ENCODE measurements around the gene SH2D3A. TPM values are rescaled to one million over a fixed set of nuclear protein-coding genes. Genes with fewer than 3 reads are reported as not detected.

The SH2D3A gene
- total RNA-seq, 1 experiment from 2014 or later = 30.3 TPM

DNA sequence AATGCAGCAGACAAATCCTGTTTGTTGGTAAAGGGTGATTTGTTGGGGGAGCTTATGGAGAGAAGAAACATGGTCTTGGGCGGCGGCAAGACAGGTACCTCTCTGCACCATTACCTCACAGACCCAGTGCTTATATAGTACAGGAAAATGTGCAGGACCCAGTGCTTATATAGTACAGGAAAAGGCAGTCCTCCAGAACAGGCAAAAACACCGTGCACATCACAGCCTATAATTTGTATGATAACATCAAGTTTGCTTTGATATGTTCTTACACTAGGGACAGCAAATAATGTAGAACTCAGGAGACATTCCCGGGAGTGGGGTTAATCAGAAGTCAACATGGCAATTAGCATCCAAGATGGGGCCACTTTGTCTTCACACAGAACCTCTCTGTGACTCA, 26.2 kb upstream of the SH2D3A start:
- Mint-ChIP-seq H3K27ac (no peak overlapping the region), H3K4me1 (no peaks in the 10 kb centered on the region), H3K9me3 (peaks cover 58% of the 10 kb centered on the region), H3K27me3 (ENCODE audit: low read depth) (peaks cover 18% of the 10 kb centered on the region), H3K4me3 (no peak overlapping the region), H3K36me3 (peaks cover 41% of the 10 kb centered on the region)
- TF ChIP-seq ZNF396 (CRISPR knock-in tag; IDR thresholded peaks at IDR 0.05; ENCODE audit: borderline replicate concordance) = no peak
- no peak for TF ChIP-seq NR2C2 (CRISPR knock-in tag; IDR thresholded peaks at IDR 0.05)
- no peak for TF ChIP-seq FOXP1 (CRISPR knock-in tag; IDR thresholded peaks at IDR 0.05; ENCODE audit: borderline replicate concordance)
- TF ChIP-seq, protein P1, sequence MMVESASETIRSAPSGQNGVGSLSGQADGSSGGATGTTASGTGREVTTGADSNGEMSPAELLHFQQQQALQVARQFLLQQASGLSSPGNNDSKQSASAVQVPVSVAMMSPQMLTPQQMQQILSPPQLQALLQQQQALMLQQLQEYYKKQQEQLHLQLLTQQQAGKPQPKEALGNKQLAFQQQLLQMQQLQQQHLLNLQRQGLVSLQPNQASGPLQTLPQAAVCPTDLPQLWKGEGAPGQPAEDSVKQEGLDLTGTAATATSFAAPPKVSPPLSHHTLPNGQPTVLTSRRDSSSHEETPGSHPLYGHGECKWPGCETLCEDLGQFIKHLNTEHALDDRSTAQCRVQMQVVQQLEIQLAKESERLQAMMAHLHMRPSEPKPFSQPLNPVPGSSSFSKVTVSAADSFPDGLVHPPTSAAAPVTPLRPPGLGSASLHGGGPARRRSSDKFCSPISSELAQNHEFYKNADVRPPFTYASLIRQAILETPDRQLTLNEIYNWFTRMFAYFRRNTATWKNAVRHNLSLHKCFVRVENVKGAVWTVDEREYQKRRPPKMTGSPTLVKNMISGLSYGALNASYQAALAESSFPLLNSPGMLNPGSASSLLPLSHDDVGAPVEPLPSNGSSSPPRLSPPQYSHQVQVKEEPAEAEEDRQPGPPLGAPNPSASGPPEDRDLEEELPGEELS (CRISPR knock-in tag; IDR thresholded peaks at IDR 0.05) = no peak
- TF ChIP-seq, protein P2, sequence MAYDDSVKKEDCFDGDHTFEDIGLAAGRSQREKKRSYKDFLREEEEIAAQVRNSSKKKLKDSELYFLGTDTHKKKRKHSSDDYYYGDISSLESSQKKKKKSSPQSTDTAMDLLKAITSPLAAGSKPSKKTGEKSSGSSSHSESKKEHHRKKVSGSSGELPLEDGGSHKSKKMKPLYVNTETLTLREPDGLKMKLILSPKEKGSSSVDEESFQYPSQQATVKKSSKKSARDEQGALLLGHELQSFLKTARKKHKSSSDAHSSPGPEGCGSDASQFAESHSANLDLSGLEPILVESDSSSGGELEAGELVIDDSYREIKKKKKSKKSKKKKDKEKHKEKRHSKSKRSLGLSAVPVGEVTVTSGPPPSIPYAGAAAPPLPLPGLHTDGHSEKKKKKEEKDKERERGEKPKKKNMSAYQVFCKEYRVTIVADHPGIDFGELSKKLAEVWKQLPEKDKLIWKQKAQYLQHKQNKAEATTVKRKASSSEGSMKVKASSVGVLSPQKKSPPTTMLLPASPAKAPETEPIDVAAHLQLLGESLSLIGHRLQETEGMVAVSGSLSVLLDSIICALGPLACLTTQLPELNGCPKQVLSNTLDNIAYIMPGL (CRISPR knock-in tag; IDR thresholded peaks at IDR 0.05) = no peak
- TF ChIP-seq TP53 (CRISPR knock-in tag; IDR thresholded peaks at IDR 0.05) = no peak
- TF ChIP-seq FOXK1 (CRISPR knock-in tag; IDR thresholded peaks at IDR 0.05) = no peak
- no peak for TF ChIP-seq CBFB (CRISPR knock-in tag; IDR thresholded peaks at IDR 0.05; ENCODE audit: low read depth)
- TF ChIP-seq, protein P3, sequence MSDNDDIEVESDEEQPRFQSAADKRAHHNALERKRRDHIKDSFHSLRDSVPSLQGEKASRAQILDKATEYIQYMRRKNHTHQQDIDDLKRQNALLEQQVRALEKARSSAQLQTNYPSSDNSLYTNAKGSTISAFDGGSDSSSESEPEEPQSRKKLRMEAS (CRISPR knock-in tag; IDR thresholded peaks at IDR 0.05) = no peak
- no peak for TF ChIP-seq SOX15 (CRISPR knock-in tag; IDR thresholded peaks at IDR 0.05)
- no peak for TF ChIP-seq ZNF423 (CRISPR knock-in tag; IDR thresholded peaks at IDR 0.05)
- TF ChIP-seq, protein P4, sequence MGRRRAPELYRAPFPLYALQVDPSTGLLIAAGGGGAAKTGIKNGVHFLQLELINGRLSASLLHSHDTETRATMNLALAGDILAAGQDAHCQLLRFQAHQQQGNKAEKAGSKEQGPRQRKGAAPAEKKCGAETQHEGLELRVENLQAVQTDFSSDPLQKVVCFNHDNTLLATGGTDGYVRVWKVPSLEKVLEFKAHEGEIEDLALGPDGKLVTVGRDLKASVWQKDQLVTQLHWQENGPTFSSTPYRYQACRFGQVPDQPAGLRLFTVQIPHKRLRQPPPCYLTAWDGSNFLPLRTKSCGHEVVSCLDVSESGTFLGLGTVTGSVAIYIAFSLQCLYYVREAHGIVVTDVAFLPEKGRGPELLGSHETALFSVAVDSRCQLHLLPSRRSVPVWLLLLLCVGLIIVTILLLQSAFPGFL (CRISPR knock-in tag; IDR thresholded peaks at IDR 0.05; ENCODE audit: borderline replicate concordance) = no peak
- TF ChIP-seq JAZF1 (CRISPR knock-in tag; IDR thresholded peaks at IDR 0.05) = no peak
- ATAC-seq (no peak), DNase-seq (ENCODE audit: low spot score) (no peak)
- POLR2A ChIA-PET = no interaction called here
- CTCF ChIA-PET = no interaction called here

DNA sequence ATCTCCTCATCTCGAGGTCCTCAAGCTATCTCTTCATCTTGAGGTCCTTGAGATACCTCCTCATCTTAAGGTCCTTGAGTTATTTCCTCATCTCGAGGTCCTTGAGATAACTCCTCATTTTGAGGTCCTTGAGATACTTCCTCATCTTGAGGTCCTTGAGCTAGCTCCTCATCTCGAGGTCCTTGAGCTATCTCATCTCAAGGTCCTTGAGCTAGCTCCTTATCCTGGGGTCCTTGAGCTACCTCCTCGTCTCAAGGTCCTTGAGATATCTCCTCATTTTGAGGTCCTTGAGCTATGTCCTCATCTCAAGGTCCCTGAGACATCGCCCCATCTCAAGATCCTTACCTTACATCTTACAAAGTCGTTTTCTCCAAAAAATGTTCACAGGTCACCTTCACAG, 24.0 kb upstream of the SH2D3A start:
- H3K4me3 Mint-ChIP-seq = no peak overlapping the region
- TF ChIP-seq, protein P5, sequence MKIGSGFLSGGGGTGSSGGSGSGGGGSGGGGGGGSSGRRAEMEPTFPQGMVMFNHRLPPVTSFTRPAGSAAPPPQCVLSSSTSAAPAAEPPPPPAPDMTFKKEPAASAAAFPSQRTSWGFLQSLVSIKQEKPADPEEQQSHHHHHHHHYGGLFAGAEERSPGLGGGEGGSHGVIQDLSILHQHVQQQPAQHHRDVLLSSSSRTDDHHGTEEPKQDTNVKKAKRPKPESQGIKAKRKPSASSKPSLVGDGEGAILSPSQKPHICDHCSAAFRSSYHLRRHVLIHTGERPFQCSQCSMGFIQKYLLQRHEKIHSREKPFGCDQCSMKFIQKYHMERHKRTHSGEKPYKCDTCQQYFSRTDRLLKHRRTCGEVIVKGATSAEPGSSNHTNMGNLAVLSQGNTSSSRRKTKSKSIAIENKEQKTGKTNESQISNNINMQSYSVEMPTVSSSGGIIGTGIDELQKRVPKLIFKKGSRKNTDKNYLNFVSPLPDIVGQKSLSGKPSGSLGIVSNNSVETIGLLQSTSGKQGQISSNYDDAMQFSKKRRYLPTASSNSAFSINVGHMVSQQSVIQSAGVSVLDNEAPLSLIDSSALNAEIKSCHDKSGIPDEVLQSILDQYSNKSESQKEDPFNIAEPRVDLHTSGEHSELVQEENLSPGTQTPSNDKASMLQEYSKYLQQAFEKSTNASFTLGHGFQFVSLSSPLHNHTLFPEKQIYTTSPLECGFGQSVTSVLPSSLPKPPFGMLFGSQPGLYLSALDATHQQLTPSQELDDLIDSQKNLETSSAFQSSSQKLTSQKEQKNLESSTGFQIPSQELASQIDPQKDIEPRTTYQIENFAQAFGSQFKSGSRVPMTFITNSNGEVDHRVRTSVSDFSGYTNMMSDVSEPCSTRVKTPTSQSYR (CRISPR knock-in tag; IDR thresholded peaks at IDR 0.05) = no peak
- TF ChIP-seq, protein P1 (CRISPR knock-in tag; IDR thresholded peaks at IDR 0.05) = no peak
- TF ChIP-seq, protein P6, sequence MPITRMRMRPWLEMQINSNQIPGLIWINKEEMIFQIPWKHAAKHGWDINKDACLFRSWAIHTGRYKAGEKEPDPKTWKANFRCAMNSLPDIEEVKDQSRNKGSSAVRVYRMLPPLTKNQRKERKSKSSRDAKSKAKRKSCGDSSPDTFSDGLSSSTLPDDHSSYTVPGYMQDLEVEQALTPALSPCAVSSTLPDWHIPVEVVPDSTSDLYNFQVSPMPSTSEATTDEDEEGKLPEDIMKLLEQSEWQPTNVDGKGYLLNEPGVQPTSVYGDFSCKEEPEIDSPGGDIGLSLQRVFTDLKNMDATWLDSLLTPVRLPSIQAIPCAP (CRISPR knock-in tag; IDR thresholded peaks at IDR 0.05) = no peak
- no peak for TF ChIP-seq ZNF671 (CRISPR knock-in tag; IDR thresholded peaks at IDR 0.05)
- TF ChIP-seq NFE2L1 (CRISPR knock-in tag; IDR thresholded peaks at IDR 0.05) = no peak
- TF ChIP-seq, protein P7, sequence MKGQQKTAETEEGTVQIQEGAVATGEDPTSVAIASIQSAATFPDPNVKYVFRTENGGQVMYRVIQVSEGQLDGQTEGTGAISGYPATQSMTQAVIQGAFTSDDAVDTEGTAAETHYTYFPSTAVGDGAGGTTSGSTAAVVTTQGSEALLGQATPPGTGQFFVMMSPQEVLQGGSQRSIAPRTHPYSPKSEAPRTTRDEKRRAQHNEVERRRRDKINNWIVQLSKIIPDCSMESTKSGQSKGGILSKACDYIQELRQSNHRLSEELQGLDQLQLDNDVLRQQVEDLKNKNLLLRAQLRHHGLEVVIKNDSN (CRISPR knock-in tag; IDR thresholded peaks at IDR 0.05) = no peak
- TF ChIP-seq HMGA2 (CRISPR knock-in tag; IDR thresholded peaks at IDR 0.05) = no peak
- TF ChIP-seq SOX15 (CRISPR knock-in tag; IDR thresholded peaks at IDR 0.05) = no peak
- H3K27me3 Mint-ChIP-seq (ENCODE audit: low read depth) = peaks cover 18% of the 10 kb centered on the region
- H3K36me3 Mint-ChIP-seq = peaks cover 41% of the 10 kb centered on the region
- H3K4me1 Mint-ChIP-seq = no peaks in the 10 kb centered on the region
- DNase-seq (ENCODE audit: low spot score) = no peak
- ChIA-PET CTCF (no interaction called here), POLR2A (no interaction called here)
- H3K9me3 Mint-ChIP-seq = peaks cover 57% of the 10 kb centered on the region
- no peak overlapping the region for H3K27ac Mint-ChIP-seq
- ATAC-seq = no peak
